PC-3 (cell line): ENCODE results near the gene LRFN4.

Source experiments
- EZH2 ChIP-seq: fragments of 300-600 bp; sonication (generic); IDR thresholded peaks from one replicate; pipeline ENCODE4 v1.6.1; 2017; ENCODE audit warnings: antibody characterized with exemption, mild to moderate bottlenecking, low read length; ENCODE audit not compliant: unreplicated experiment
- TF ChIP-seq, protein P1 (sequence below): fragments of 300-600 bp; sonication (generic); conservative IDR thresholded peaks from 2 replicates; pipeline ENCODE4 v1.5.1; 2017; ENCODE audit warnings: antibody characterized with exemption, low read depth, mild to moderate bottlenecking, low read length

DNA sequence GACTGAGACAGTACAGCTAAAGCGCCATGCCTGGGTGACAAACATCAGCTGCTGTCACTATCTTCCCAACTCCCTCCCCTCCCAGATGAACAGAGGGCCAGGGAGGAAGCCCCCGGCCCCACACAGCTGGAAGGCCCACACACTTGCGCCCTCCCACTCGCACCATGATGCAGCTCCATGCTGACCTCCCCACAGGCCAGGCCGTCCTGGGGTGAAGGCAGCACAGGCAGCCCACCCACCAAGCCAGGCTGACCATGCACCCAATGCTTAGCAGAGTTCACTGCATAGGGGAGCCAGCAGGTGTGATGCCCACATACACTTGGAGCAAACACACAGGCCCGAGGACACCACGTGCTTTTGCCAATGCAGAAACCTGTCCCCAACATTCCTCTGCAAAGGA lies 22.1 kb downstream of the LRFN4 start:
- TF ChIP-seq, protein P1, sequence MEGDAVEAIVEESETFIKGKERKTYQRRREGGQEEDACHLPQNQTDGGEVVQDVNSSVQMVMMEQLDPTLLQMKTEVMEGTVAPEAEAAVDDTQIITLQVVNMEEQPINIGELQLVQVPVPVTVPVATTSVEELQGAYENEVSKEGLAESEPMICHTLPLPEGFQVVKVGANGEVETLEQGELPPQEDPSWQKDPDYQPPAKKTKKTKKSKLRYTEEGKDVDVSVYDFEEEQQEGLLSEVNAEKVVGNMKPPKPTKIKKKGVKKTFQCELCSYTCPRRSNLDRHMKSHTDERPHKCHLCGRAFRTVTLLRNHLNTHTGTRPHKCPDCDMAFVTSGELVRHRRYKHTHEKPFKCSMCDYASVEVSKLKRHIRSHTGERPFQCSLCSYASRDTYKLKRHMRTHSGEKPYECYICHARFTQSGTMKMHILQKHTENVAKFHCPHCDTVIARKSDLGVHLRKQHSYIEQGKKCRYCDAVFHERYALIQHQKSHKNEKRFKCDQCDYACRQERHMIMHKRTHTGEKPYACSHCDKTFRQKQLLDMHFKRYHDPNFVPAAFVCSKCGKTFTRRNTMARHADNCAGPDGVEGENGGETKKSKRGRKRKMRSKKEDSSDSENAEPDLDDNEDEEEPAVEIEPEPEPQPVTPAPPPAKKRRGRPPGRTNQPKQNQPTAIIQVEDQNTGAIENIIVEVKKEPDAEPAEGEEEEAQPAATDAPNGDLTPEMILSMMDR: no peak
- no peak for TF ChIP-seq EZH2
